ENCODE results near the gene BTBD7.

The BTBD7 gene

GRCh38 chr14:93266127-93266526, 66.7 kb downstream of the BTBD7 start:
- peaks cover 0 to 11% (median under 1%) of the 10 kb centered on the region in 10 experiments; a peak in 5 of 20 replicates for H3K4me1 ChIP-seq
- no peak overlapping the region for H3K4me3 ChIP-seq
- H3K9me3 ChIP-seq (replicated peaks in 1 of 11): no peaks in the 10 kb centered on the region
- peaks cover 33 to 69% (median 48%) of the 10 kb centered on the region in 11 experiments for H3K36me3 ChIP-seq
- H4K20me1 ChIP-seq: peaks cover 0 to 85% (median 29%) of the 10 kb centered on the region in 11 experiments; a peak in 13 of 22 replicates
- H3K27ac ChIP-seq: no peak overlapping the region
- no peak overlapping the region for H3K9ac ChIP-seq
- no peaks in the 10 kb centered on the region for H3K27me3 ChIP-seq
- no peak overlapping the region for H3K4me2 ChIP-seq
- no peak for TF ChIP-seq Cebpa-rat (IDR thresholded peaks at IDR 0.05)

GRCh38 chr14:93263416-93263815, 69.4 kb downstream of the BTBD7 start:
- Histone ChIP-seq H4K20me1 (peaks cover 0 to 59% (median 28%) of the 10 kb centered on the region in 11 experiments; a peak in 11 of 22 replicates), H3K27me3 (no peaks in the 10 kb centered on the region), H3K9ac (no peak overlapping the region), H3K4me2 (no peak overlapping the region), H3K36me3 (peaks cover 36 to 91% (median 73%) of the 10 kb centered on the region in 11 experiments), H3K4me3 (no peak overlapping the region), H3K4me1 (no peaks in the 10 kb centered on the region), H3K9me3 (replicated peaks in 1 of 11) (no peaks in the 10 kb centered on the region), H3K27ac (no peak overlapping the region)
- TF ChIP-seq Cebpa-rat (IDR thresholded peaks at IDR 0.05): no peak

DNA sequence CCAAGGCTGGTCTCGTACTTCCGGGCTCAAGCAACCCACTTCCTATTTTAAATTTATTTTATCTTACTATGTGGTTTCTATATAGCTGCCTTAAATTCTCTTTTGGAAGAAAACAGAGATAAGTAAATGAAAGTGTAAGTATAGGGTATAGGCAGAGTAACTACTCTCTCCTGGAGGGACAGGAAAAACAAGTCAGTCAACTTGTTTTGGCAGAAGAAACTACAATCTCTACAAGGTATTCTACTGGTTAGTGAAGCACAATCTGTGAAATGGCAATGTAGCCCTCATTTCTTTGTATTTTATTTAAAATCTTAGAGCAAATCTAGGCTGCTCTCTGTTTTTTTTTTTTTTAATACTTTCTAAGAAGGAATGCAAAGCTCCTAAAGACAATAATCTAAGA, 70.4 kb downstream of the BTBD7 start:
- Histone ChIP-seq H4K20me1 (peaks cover 0 to 50% (median 19%) of the 10 kb centered on the region in 11 experiments; a peak in 11 of 22 replicates), H3K27me3 (no peaks in the 10 kb centered on the region), H3K9me3 (replicated peaks in 1 of 11) (no peaks in the 10 kb centered on the region), H3K36me3 (peaks cover 36 to 99% (median 78%) of the 10 kb centered on the region in 11 experiments), H3K4me1 (no peaks in the 10 kb centered on the region), H3K4me3 (no peak overlapping the region), H3K27ac (no peak overlapping the region), H3K9ac (no peak overlapping the region), H3K4me2 (no peak overlapping the region)
- TF ChIP-seq Cebpa-rat (IDR thresholded peaks at IDR 0.05): no peak

- H3K27me3 ChIP-seq: no peaks in the 10 kb centered on the region
- no peak overlapping the region for H3K4me3 ChIP-seq
- no peak for TF ChIP-seq Cebpa-rat (IDR thresholded peaks at IDR 0.05)
- H3K4me1 ChIP-seq: peaks cover 0 to 24% (median 3%) of the 10 kb centered on the region in 10 experiments; a peak in 9 of 20 replicates
- H4K20me1 ChIP-seq: peaks cover 0 to 7% (median 0%) of the 10 kb centered on the region in 11 experiments; a peak in 3 of 22 replicates
- no peak overlapping the region for H3K27ac ChIP-seq
- H3K9ac ChIP-seq: no peak overlapping the region; a peak in 1 of 22 replicates
- H3K36me3 ChIP-seq: peaks cover 78 to 100% (median 91%) of the 10 kb centered on the region in 11 experiments
- peak overlapping the region in 2 of 11 experiments; percentile 33 to 59; a peak in 2 of 22 replicates for H3K4me2 ChIP-seq
- peaks cover 0 to 11% (median 7%) of the 10 kb centered on the region in 11 experiments; a peak in 12 of 22 replicates for H3K9me3 ChIP-seq (replicated peaks in 1 of 11)
Observed at GRCh38 chr14:93249128-93249831, 83.6 kb downstream of the BTBD7 start.

DNA sequence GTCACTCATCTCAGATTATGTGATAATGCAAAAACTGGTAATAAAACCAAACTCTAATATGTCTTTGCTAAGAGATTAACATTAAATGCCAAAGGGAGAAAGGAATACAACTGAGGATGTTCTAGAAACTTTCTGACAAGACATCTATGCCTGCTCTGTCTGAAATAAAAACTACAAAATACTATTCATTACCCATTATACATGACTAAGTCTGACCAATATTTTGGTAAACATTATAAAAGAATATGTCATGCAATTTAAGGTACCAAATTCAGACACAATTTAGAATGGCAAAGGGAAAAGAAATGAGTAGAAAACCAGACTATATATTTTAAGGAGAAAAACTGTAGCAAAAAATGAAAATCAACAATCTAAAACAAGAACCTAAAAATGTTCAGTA, 86.3 kb downstream of the BTBD7 start:
- no peak overlapping the region for H3K4me3 ChIP-seq
- peaks cover 86 to 100% (median 98%) of the 10 kb centered on the region in 11 experiments for H3K36me3 ChIP-seq
- H4K20me1 ChIP-seq: peaks cover 0 to 18% (median 0%) of the 10 kb centered on the region in 11 experiments; a peak in 4 of 22 replicates
- H3K27me3 ChIP-seq: no peaks in the 10 kb centered on the region
- no peak overlapping the region for H3K27ac ChIP-seq
- H3K9ac ChIP-seq: no peak overlapping the region
- peaks cover 0 to 12% (median 5%) of the 10 kb centered on the region in 10 experiments; a peak in 12 of 20 replicates for H3K4me1 ChIP-seq
- H3K9me3 ChIP-seq (replicated peaks in 1 of 11): no peaks in the 10 kb centered on the region
- no peak for TF ChIP-seq Cebpa-rat (IDR thresholded peaks at IDR 0.05)
- 0 out of 22 replicates have a peak overlapping the region, but pooled peaks of 1 of the 11 experiments have one; percentile 9 for H3K4me2 ChIP-seq

DNA sequence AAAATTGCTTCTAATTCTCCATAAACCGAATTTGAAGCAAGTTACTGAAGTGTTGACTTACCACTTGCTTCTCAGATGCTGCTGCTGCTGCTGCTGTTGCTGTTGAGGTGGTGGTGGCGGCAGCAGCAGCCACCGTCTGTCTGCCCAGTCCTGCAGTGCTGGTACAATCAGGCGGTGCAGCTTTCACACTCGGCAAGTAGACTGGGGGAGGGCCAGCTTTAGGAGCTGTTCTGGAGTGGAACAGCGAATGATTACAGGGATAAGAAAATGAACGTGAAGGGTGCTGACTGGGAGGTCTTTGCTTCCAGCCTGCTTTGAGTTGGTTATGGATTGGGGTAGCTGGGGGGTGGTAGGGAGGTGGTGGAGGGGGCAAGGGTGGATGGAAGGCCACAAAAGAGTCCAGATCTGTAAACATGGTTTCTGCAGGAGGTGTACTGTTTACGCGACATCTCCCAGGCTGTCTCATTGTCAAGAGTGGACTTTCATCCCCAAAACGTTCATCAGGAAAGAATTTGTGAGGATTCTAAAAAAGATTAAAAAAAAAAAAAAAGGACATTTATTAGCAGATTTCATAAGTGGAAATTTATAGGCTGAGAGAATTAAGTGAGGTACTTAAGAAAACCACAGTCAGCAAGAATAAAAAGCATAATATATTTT, 86.9 kb downstream of the BTBD7 start:
- H3K9me3 ChIP-seq (replicated peaks in 1 of 11): no peaks in the 10 kb centered on the region
- H3K27me3 ChIP-seq: no peaks in the 10 kb centered on the region
- no peak overlapping the region for H3K4me3 ChIP-seq
- H3K27ac ChIP-seq: no peak overlapping the region; a peak in 1 of 22 replicates
- H3K4me2 ChIP-seq: peak overlapping the region in 2 of 11 experiments; percentile 1 to 9; a peak in 1 of 22 replicates
- H3K4me1 ChIP-seq: peaks cover 0 to 16% (median 9%) of the 10 kb centered on the region in 10 experiments; a peak in 18 of 20 replicates
- H3K9ac ChIP-seq: no peak overlapping the region
- H4K20me1 ChIP-seq: peaks cover 0 to 18% (median 0%) of the 10 kb centered on the region in 11 experiments; a peak in 4 of 22 replicates
- TF ChIP-seq Cebpa-rat (IDR thresholded peaks at IDR 0.05): no peak
- peaks cover 86 to 100% (median 98%) of the 10 kb centered on the region in 11 experiments for H3K36me3 ChIP-seq

DNA sequence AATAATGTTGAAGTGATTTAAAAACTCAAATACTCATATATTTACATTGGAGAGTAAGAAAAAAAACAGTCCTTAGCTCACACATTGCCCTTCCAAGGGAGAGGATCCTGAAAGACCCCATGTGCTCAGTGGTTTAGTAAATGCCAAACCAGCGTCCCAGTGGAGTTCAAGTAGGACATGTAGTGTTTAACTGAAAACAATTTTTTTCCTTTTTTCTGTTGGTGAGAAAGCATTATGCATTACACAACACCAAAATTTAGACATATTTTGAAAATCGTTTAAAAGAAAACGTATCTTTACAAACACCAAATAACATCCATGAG, 92.2 kb downstream of the BTBD7 start:
- peaks cover 0 to 26% (median 14%) of the 10 kb centered on the region in 10 experiments; a peak in 14 of 20 replicates for H3K4me1 ChIP-seq
- peak overlapping the region in 8 of 11 experiments; percentile 5 to 53 (median 32); a peak in 11 of 22 replicates for H3K4me2 ChIP-seq
- H3K27ac ChIP-seq: peak overlapping the region in 5 of 11 experiments; percentile 4 to 47 (median 40); a peak in 6 of 22 replicates
- H3K9me3 ChIP-seq (replicated peaks in 1 of 11): no peaks in the 10 kb centered on the region
- H4K20me1 ChIP-seq: peaks cover 0 to 19% (median 0%) of the 10 kb centered on the region in 11 experiments; a peak in 3 of 22 replicates
- no peak for TF ChIP-seq Cebpa-rat (IDR thresholded peaks at IDR 0.05)
- H3K36me3 ChIP-seq: peaks cover 48 to 76% (median 62%) of the 10 kb centered on the region in 11 experiments
- H3K9ac ChIP-seq: no peak overlapping the region
- no peak overlapping the region for H3K4me3 ChIP-seq
- H3K27me3 ChIP-seq: no peaks in the 10 kb centered on the region

DNA sequence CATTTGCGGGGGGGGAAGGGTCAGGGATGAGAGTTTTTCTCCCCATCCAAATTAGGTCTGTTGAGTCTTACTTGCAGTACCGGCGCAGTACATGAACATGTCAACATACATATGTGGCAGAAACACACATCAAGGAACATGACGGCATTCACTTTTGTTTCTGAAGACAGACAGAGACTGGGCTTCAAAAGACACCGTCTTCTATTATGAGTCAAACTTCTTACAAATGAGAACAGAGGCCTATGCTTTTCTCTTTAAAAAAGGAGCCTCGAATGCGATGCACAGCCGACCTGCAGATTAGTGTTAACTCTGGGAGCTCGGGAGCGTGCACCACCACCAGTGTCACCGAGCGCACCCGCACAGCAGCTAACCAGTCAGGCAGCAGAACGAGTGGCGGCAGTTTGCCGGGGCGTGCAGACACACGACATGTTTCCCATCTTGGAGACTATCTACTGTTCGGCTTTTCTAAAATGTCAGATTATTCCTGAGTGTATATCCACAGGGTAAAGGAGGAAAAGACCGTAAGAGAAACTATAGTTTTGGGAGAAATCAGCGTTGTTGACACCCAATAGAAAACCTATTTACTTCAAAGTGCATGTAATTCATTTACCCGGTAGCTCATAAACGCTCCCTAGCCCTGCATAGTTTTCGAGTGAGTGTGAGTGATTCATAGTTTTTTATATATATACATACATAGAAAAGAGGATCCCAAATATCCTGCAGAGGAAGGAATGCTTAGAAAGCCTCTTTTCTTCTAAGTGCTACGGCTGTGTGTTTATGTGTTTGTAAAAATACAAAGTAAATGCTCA, 92.8 kb downstream of the BTBD7 start:
- H3K9ac ChIP-seq: no peak overlapping the region
- peak overlapping the region in 7 of 11 experiments; percentile 18 to 53 (median 36); a peak in 11 of 22 replicates for H3K4me2 ChIP-seq

More for the DNA sequence above, 92.8 kb downstream of the BTBD7 start:
- H3K27me3 ChIP-seq: no peaks in the 10 kb centered on the region
- H4K20me1 ChIP-seq: peaks cover 0 to 19% (median 0%) of the 10 kb centered on the region in 11 experiments; a peak in 3 of 22 replicates
- peaks cover 42 to 70% (median 56%) of the 10 kb centered on the region in 11 experiments for H3K36me3 ChIP-seq
- TF ChIP-seq Cebpa-rat (IDR thresholded peaks at IDR 0.05): no peak
- H3K9me3 ChIP-seq (replicated peaks in 1 of 11): no peaks in the 10 kb centered on the region
- peak overlapping the region in 3 of 11 experiments; percentile 25 to 47 (median 41); a peak in 3 of 22 replicates for H3K27ac ChIP-seq
- no peak overlapping the region for H3K4me3 ChIP-seq
- H3K4me1 ChIP-seq: peaks cover 0 to 26% (median 14%) of the 10 kb centered on the region in 10 experiments; a peak in 14 of 20 replicates
